SIG-M5 treated with dmso at 0.1 percent for 504 hours (cell line): ENCODE results near the gene DNMT3L.
A peak's percentile ranks its signal among the peaks of the same experiment; 100 is the strongest.
"Not testable (repeated sequence)": the region's sequence is repeated elsewhere in the genome, so short reads cannot be mapped to it uniquely, and the experiment has no call there.

Experiments used
- DNase-seq: peaks from one replicate; lab custom pipeline; 2025; ENCODE audit not compliant: unreplicated experiment; lab: John Stamatoyannopoulos, UW

DNMT3L gene

DNA sequence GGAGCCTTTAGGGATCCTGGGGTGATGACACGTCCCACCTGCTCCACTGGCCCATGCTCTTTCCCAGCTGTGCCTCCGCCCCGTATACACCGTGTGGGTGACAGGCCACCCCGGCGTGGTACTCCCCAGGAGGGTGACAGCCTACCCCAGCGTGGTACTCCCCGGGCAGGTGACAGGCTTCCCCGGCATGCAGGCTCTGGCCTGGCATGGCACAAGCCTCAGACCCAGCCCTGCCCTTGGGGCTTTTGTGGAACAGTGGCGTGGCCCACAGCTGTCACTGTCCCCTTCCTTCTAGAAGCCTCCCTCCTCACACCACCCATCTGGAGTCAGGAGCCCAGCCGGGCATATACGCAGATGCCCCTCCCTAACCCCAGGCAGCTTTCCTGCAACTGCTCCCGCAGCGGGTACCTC lies 33.5 kb upstream of the DNMT3L start:
- no peak for DNase-seq

GRCh38 chr21:44294391-44295162 lies 32.9 kb upstream of the DNMT3L start:
- DNase-seq = peak; percentile 32

GRCh38 chr21:44293551-44294231 lies 32.0 kb upstream of the DNMT3L start:
- no peak for DNase-seq

GRCh38 chr21:44292812-44293195 lies 31.1 kb upstream of the DNMT3L start:
- DNase-seq = no peak

GRCh38 chr21:44291936-44292811 lies 30.5 kb upstream of the DNMT3L start:
- no peak for DNase-seq

DNA sequence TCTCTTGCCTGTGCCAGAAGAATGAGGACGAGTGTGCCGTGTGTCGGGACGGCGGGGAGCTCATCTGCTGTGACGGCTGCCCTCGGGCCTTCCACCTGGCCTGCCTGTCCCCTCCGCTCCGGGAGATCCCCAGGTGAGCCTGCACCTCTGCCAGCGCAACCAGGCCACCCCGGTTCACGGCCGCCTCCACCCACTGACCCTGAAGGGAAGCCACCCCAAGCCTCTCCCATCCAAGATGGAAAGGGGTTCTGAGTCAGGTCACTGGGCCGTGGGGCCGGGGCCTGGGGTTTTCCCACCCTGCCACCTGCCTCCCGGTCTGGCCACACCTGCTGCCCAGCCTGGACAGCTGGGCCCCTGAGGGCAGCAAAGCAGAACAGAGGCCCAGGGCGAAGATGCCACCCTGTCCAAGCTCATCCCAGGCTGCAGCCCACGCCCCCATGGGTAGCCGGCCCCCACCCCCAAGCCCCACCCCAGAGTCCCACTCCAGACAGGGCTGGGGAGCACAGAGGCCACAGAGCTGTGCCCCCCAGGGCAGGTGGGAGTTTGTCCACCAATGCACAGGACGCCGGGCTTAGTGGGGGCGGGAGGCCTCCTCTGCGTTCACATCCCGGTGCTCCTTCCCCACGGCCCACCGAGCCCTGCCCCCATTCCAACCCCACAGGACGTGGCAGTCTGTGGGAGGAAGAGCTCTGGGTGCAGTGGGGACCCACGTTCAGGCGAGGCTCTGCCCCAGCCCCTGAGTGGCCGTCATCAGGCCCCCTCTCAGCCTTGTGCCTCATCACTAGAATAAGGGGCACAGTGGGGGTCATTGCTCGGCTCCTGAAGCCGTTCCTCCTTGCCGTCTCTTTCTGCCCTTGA lies 29.6 kb upstream of the DNMT3L start:
- DNase-seq = no peak

- no peak for DNase-seq
These were observed 28.8 kb upstream of the DNMT3L start for GRCh38 chr21:44290327-44291077.

GRCh38 chr21:44289381-44290010 lies 27.8 kb upstream of the DNMT3L start:
- no peak for DNase-seq

DNA sequence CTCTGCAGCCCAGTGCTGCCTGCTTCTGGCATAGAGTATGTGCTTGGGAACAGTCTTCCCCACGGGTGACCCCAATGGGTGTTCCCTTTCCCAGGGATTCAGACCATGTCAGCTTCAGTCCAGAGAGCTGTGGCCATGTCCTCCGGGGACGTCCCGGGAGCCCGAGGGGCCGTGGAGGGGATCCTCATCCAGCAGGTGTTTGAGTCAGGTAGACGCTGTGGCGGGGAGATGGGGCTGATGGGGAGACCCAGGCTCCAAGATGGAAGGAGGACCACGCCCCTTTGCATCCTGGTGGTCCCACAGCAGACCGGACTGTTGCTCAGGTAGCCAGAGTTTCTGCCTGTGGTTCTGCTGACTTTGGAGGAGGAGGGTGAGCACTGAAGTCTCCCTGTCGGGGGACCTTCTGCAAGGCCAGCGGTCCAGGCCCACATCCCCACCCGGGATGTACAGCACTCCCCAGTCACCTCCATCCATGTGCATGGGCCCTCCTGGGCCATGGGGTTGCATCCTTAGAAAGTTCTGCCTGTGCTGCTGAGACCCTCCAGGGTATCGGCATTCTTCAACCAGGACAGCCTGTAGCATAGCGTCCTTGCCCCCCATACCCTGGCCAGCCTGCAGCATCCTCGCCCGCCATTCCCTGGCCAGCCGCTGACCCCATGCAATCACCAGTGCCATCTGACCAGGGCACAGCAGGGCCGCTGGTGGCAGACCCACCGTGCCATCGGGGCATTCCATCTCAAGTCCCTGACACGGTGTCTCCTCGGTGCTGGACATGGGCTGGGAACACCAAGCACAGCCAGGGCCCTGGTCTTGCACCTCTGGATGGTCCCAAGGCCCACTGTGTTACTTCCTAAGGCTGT lies 26.8 kb upstream of the DNMT3L start:
- no peak for DNase-seq

DNA sequence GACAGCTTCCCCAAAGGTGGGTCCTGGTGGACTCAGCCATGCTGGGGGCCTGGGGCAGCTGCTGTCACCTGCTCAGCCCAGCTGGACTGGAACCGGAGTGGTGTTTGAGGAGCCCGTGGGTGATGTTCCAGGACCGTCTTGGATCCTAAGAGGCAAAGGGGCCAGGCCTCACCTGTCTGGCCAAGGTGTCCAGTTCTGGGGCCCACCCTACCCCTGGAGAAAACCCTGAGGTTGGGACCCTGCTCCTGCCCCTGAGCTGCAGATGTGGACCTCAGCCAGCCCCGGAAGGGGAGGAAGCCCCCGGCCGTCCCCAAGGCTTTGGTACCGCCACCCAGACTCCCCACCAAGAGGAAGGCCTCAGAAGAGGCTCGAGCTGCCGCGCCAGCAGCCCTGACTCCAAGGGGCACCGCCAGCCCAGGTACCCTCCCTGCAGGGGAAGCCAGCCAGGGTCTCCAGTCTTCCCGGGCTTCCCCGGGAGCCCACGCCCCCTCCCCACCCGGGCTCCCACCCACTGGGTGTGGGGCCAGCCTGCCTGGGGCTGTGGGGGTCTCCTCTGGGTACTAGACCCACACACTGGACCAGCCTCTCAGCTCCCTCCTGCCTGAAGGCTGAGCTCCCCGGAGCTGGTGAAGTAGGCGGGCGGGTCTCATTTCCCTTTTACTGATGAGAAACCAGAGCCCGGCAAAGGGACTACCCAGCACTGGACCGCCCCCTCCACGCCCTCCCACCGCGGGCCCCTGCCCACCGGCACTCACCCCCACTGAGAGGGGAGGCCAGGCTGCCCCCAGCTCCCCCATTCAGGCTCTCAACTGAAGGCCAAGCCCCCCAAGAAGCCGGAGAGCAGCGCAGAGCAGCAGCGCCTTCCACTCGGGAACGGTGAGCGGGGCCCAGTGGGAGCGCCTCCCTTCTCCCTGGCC lies 25.3 kb upstream of the DNMT3L start:
- no peak for DNase-seq

DNA sequence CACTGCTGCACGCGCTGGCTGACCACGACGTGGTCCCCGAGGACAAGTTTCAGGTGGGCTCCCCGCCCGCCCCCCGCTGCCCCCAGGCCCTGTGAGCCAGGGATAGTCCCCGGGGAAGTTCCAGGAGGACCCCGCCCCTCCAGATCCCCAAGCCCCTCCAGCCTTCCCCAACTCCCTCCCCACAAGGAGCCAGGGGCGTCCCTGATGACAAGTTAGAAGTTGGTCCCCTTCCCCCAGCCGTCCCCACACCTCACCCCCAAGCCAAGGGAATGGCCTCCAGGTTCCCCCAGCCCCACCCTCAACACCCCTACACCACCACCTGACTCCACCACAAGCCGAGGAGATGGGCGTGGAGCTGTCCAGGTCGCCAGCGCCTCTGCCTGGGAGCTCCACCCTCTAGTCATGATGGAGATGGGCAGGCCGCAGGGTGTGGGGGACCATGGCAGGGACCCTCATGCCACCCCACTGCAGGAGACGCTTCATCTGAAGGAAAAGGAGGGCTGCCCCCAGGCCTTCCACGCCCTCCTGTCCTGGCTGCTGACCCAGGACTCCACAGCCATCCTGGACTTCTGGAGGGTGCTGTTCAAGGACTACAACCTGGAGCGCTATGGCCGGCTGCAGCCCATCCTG lies 24.5 kb upstream of the DNMT3L start:
- DNase-seq = no peak

GRCh38 chr21:44285138-44285992 lies 23.7 kb upstream of the DNMT3L start, which contains the start of gene AIRE:
Gene AIRE (plus strand): TSS chr21:44285876. CDS start chr21:44286007, 131 bp downstream.
- DNase-seq = no peak

DNA sequence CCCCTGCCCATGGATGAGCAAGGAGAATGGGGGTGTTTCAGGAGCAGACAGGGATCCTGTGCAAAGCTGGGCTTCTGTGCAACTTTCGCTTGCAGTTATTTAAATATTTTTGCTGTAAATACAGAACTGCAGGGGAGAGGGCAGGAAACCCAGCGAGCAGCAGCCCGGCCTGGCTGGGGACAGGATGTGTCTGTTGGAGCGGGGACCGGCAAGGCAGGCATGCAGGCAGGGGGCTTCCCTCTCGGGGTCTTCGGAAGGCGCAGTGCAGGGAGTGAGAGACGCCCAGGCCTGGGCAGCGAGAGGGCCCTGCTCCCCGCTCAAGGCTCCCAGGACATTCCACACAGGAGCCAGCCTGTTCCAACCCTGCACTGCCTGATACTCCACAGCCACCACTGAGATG lies 22.3 kb upstream of the DNMT3L start:
- DNase-seq = no peak

GRCh38 chr21:44283211-44283785 lies 21.6 kb upstream of the DNMT3L start:
- DNase-seq = not testable (repeated sequence)

- DNase-seq = no peak
These were observed 20.7 kb upstream of the DNMT3L start for GRCh38 chr21:44282370-44282769.

DNA sequence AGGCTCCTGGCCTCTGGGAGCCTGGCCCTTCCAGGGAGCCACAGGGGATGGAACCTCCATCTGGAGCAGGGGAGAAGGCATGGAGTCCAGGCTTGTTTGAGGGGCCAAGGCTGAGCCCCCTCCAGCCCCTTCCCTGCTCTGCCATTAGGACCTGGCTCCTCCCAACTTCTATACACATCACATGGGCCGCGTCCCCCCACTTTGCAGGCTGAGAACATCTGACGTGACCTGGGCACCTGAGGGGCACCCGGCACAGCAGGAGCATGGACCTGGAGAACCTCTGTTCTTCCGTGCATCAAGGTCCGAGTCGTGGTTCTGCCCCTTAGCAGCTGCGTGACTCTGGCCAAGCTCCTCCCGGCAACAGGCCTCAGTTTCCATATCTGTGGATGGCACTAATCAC lies 20.1 kb upstream of the DNMT3L start:
- no peak for DNase-seq
